Keratinocyte (primary cell): Measurements from ENCODE around the gene ZNF638.

Experiments
- EZH2 ChIP-seq: IDR thresholded peaks from one replicate; pipeline ENCODE4 v1.6.1; 2012; ENCODE audit warnings: inconsistent platforms, mild to moderate bottlenecking, low read length, moderate library complexity
- TF ChIP-seq, protein P1 (sequence below), 3 experiments: IDR thresholded peaks in 1 of 3; conservative IDR thresholded peaks in 1 of 3; optimal IDR thresholded peaks in 1 of 3; 2 replicates in 2 of 3; 3 replicates in 1 of 3; pipeline versions ENCODE3 to v1.5.1; 2011; ENCODE audit warnings: low read length in 3 of 3, mild to moderate bottlenecking in 3 of 3, moderate library complexity in 2 of 3, control low read depth in 1 of 3, inconsistent platforms in 1 of 3; ENCODE audit not compliant: insufficient read depth in 2 of 3; ENCODE audit errors: extremely low read depth in 1 of 3

DNA sequence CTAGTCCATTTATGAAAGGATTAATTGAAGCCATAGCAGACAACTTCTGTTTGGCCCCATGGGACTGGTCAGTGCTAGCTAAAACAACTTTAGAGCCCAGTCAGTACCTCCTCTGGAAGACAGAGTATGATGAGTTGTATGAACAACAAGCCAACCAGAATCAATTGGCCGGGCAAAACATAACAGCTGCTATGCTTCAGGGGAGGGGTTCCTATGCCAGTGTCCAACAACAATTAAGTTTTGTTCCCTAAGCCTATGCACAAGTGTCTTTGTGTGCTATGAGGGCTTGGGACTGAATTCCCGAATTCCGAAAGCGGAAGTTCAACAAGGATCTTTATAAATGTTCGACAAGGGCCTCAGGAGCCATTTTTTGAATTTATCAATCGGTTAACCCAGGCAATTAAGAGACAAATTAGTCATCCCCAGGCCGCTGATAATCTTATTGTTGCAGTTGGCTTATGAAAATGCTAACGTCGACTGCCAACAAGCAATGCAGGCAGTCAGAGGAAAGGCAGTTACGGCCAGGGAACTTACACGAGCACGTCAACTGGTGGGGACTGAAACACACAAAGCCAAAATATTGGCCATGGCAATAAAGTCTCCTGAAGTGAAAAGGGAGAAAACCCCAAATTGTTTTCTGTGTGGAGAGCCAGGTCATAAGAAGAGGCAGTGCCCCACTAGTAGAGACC, 57.9 kb downstream of the ZNF638 start:
- TF ChIP-seq, protein P1, sequence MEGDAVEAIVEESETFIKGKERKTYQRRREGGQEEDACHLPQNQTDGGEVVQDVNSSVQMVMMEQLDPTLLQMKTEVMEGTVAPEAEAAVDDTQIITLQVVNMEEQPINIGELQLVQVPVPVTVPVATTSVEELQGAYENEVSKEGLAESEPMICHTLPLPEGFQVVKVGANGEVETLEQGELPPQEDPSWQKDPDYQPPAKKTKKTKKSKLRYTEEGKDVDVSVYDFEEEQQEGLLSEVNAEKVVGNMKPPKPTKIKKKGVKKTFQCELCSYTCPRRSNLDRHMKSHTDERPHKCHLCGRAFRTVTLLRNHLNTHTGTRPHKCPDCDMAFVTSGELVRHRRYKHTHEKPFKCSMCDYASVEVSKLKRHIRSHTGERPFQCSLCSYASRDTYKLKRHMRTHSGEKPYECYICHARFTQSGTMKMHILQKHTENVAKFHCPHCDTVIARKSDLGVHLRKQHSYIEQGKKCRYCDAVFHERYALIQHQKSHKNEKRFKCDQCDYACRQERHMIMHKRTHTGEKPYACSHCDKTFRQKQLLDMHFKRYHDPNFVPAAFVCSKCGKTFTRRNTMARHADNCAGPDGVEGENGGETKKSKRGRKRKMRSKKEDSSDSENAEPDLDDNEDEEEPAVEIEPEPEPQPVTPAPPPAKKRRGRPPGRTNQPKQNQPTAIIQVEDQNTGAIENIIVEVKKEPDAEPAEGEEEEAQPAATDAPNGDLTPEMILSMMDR (optimal IDR thresholded peaks at IDR 0.05 in 1 of 3, IDR thresholded peaks at IDR 0.05 in 1 of 3, conservative IDR thresholded peaks at IDR 0.05 in 1 of 3; ENCODE audit: extremely low read depth in 1 of 3, insufficient read depth in 2 of 3, low read length in 3 of 3): no peak
- no peak for TF ChIP-seq EZH2
